Stimulated activated CD8-positive, alpha-beta memory T cell treated with anti-CD3 and anti-CD28 coated beads, Interleukin-12 subunit alpha, Interleukin-12 subunit beta, amount 100 ng/mL, for 4 hours (primary cell): ENCODE measurements around the gene DIO2.

Experiments
- DNase-seq: peaks from one replicate; pipeline ENCODE4 v3.0.0-alpha.2; 2020; ENCODE audit warnings: low read depth

DIO2 gene

GRCh38 chr14:80211153-80212022, at the start of gene DIO2:
TSS of gene DIO2 (minus strand) at chr14:80211504. CDS start at chr14:80211472, 32 bp downstream.
- no peak for DNase-seq

- DNase-seq = no peak
These were observed 49.3 kb upstream of the DIO2 start for GRCh38 chr14:80260645-80261044.

DNA sequence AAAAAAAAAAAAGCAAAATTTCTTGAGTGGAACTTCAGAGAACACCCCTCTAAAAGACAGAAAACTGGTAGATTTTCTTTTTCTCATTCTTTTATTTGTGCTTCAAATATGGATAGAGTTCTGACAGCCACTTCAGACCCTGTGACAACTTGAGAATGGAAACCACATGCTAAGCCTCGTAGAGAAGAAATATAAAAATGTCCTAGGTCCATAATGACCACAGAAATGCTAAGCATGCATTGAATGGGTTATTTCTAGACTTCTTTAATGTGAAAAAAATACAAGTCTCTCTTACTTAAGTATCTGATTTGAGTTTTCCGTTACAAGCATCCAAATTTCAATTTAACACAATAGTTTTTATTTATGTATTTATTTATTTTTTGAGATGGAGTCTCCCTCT, 28.3 kb upstream of the DIO2 start:
- no peak for DNase-seq

DNA sequence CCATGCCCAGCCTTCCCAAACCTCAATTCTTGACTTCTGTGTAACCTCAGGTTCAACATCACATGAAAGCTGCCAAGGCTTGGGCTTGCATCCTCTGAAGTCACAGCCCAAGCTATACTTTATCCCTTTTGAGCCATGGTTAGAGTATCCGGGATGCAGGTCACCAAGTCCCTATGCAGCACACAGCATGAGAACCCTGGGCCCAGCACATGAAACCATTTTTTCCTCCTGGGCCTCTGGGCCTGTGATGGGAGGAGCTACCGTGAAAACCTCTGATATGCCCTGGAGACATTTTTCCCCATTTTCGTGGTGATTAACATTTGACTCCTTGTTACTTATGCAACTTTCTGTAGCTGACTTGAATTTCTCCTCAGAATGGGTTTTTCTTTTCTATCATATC, 25.8 kb upstream of the DIO2 start:
- no peak for DNase-seq

DNA sequence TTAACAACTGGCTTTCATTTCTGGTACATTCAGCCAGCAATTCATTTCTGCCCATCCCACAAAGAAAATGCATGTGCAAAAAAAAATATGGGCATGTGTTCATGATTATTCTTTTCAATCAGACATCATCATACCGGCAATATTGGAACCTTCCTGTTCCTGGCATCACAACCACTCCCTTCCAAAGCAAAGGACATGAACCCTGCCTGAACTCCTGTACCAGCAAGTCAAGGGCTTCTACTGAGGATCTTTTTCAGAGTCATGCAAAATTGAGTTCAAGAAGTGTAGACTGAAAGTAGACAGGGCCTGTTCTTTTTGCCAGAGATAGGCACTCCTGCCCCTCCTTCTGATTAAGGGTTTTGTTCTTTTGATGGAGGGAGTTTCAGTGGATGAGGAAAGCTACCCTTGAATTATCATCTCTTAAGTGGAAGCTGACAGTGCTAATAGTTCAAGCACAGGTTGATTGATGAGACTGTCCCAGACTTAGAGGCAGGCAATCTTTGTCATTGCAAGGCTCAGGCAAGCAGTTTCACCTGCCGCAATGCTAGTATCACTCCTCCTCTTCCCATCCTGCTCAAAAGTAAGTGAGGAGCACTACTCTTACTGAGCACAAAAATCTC, 22.3 kb upstream of the DIO2 start:
- no peak for DNase-seq

DNA sequence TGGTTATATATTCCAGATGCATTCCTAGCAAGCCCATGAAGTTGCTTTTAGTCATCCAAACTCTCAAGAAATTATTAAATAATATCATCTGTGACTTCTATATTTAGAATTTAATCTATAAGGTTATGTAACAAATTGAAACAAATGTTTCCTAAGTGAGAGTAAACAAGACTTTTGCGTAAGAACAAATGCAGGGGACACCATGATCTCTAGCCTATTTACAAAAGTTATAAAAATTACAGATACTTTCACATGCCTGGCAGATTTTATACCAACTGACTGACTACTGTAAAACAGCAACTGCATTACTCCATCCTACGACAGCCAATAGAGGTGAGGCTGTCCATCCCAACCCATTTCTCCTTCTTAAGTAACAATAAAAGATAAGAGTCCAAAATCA, 20.4 kb upstream of the DIO2 start:
- DNase-seq = no peak

DNA sequence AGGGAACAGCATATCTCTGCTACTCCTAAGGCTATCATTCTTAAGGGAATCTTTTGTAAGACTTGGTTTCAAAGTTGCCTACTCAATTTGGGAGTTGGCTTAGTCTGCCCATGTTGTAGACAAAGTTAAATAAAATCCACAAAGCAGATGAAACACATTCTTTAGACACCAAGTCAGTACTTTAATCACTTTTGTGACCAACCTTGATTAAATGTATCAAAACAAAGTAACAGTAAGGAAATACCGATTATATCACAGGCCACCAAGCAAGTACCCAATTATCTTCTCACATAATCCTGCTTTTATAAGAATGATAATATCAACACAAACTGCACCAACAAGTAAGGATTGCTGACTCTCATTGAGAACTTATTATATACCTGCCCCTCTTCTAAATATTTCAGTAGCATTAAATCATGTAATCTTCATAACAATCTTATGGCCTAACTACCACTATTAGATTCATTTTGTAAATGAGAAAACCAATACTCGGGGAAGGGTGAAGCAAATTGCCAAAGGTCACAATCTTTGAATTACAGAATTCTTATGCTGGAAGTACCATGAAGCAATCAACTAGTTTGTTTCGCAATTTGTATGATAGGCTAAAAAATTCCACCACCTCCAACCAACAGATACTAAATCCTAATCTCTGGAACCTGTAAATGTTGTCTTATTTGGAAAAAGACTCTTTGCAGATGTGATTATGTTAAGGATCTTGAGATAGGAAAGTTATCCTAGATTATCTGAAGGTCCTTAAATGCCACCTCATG, 12.6 kb upstream of the DIO2 start:
- DNase-seq = no peak

- DNase-seq = no peak
These were observed 5.5 kb upstream of the DIO2 start for GRCh38 chr14:80216818-80217217.

- no peak for DNase-seq
These were observed 4.7 kb upstream of the DIO2 start for GRCh38 chr14:80215756-80216581.

GRCh38 chr14:80215081-80215480, 3.8 kb upstream of the DIO2 start:
- no peak for DNase-seq

DNA sequence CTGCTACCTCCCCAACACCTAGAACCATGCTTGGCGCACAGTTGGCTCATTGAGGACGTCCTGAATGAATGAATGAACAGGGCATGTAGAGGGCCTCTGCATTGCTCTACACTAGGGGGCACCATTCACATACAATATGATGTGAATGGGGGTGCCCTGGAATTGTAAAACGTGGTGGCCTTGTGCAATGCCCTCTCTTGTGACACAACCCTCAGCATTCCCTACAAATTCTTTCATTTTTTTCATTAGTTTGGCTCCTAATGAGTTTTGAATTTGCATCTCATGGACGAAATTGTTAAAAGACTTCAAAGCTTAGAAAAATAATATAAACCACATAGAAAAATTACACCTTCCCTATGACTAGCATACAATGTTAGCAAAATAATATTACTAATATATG, 2.3 kb upstream of the DIO2 start:
- no peak for DNase-seq

DNA sequence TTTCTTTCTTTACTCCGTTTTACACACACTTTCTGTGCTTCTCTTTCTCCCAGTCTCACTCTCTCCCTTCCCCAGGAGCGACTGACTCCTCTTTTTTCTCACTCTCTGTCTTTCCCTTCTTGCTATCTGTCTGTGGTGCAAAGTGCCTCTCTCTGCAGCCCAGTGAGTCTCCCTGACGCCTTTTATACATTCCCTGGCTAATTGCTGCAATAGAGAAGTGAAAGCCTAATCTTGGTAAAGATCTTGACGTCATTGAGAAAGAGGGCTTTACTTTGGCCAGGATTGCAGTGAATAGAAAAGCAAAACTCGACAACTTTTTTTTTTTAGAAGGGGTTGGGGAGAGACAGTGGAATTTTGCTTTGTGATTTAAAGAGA, 706 bp upstream of the DIO2 start:
- DNase-seq = no peak

- DNase-seq = no peak
These were observed 2.8 kb downstream of the DIO2 start for GRCh38 chr14:80208461-80208860.

DNA sequence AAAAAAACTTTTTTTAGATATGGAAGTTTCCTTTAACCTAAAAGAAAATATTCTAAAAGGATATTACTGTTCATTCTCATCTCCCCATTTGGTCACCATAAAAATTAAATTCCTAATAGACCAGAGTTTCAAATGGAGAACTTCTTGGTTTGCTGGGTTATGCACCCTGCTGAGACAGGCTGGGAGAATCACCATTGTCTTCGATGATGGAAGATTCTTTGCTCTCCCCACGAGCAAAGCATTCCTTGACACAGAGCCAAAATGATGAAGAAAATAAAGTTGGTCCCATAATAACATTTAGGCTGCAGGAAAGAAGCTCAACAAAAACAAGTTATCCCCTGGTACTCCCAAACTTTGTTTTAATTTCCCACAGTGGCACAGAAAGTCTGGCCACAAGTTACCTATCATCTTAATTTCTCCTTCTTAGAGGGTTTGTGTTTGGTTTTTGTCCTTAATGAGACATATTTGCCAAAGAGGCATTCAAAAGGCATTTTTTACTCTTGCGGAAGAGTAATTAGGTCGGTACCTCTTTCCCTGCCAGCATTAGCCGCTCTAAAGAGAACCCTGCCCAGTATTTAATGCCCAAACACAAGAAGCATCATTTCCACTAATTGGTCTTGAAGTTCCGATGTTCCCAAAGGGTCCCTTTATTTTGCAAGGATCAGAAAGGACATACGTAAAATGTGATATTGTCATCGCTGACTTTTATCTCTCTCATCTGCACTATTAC, 4.8 kb downstream of the DIO2 start:
- DNase-seq = no peak

GRCh38 chr14:80202888-80203562, 8.3 kb downstream of the DIO2 start:
- DNase-seq = no peak

- DNase-seq = no peak
These were observed 11.2 kb downstream of the DIO2 start for GRCh38 chr14:80200093-80200492.

DNA sequence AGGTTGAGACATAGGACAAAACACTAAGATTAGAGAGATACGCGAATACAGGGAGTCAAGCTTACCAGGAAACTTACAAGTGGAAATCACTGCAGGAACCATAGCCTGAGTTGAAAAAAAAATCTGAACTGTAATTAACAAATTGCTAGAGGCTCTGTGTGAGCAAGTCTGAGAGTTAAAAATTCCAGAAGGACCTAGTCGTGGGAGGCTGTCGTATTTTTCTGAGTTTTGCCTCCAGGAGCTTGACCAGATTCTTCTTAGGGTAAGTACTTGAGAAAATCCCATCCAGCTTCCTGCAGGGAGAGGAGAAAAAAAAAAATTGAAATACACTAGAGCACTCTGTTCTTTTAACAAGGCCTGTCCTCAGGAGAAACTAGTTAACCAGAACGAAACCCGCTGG, 22.7 kb downstream of the DIO2 start:
- no peak for DNase-seq

DNA sequence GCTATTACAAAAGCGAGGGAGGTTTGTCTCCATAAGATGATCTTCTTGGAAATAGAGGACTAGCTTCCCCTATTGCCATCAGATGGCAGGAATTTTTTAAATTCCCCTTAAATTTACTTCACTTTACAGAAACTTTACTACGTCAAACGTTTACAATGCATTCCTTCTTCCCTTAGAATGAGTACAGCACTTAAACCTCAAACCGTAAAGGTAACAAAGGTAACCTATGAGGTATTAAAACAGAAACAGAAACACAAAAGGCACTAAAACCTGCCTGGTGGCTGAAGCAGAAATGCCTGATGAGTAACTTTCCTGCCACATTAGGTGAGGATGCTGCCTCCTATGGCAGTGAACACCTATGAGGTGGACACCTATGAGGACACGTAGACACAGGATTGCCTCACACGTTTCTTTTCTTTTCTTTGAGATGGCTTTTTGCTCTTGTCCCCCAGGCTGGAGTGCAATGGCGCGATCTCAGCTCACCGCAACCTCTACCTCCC, 25.0 kb downstream of the DIO2 start:
- no peak for DNase-seq

- no peak for DNase-seq
These were observed 34.4 kb downstream of the DIO2 start for GRCh38 chr14:80176893-80177292.

DNA sequence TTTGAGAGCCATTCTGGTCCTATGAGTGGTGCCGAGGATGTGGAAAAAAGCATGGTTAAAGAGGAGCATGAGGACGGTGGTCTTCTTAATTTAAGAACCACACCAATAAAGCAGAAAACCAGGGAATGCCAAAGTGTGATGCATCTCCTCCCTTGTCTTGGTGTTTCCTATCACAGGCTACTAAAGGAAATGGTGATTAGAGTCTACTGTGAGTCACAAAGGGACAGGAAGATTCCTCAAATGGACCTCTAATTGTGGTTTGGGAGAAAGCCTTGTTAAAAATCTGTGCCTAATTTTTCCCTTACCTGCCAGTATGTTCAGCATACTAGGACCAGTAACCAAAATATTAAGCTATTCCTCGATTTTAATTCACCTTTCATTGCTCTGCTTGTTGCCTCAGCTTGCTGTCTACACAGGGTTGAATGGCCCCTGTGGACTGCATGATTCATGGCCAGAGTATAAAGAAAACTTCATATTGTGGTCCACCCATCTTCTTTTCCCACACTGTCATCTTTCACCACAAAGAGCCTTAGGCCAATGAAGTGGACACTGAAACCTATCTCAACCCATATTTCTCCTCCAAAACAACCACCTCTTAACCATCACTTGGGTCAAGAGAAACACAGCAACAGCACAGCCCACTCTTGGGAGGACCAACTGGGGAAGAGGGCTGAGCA, 38.8 kb downstream of the DIO2 start:
- DNase-seq = no peak
